NCI-H187 (cell line): ENCODE data around the gene SMC1B.
"Not testable (repeated sequence)": the region's sequence is repeated elsewhere in the genome, so short reads cannot be mapped to it uniquely, and the experiment has no call there.

Source experiments
- DNase-seq, 2 experiments: peaks; one replicate each; lab custom pipeline; 2025; lab: John Stamatoyannopoulos, UW

SMC1B gene

DNA sequence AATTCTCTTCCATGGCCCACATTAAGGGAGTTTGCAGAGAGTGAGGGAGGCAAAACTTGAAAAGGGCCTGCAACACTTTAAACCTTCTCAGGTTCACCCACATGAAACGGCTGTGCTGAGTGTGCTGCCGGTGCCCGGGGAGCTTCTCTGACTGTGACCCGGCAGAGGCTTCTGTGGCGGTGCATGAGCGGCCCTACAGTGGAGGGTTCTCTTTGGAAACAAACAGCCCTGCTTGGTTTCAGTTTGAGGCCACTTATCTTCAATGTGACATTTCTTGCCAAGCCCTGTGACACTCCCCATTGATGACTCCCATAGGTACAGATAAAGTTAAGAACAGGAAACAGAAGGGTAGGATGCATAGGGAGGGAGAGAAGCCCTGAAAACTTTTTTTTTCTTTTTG is 71.9 kb downstream of the SMC1B start:
- no peak for DNase-seq

- no peak for DNase-seq
These were observed 73.1 kb downstream of the SMC1B start for GRCh38 chr22:45340323-45340722.

DNA sequence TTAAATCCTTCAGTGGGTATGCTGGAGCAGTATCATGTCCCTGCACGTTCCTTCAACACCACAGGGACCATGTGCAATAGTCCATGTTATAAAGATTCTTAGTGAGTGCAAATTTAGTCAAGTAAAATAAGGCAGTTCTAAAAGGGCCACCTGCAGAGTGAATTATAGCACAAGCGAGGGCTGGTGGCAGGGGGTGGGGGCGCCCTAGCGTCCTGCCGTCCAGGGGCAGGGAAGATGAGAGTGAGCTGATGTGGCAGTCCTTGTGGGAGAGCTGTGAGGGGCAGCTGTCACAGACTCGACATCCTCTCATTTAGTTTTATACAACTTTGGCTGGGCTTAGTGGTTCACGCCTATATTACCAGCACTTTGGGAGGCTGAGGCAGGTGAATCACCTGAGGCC is 74.6 kb downstream of the SMC1B start:
- no peak for DNase-seq

DNA sequence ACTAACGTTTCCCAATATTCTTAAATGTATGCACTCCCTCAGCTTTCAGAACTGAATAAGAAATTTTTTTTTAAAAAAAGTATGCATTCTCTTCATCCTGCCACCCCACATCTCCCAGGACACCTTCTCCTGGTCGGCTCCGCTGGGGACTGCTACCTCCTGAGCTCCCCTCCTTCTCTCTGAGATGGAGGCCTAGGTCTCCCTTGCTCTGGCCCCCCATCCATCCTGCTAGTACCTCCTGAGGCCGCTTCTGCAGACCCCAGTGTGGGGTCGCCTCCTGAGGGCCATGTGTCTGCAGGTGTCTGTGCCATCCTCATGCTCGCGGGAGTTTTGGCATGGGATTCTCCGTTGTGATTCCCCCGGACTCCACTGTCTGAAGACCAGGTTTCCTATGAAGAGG is 75.9 kb downstream of the SMC1B start:
- no peak for DNase-seq

DNA sequence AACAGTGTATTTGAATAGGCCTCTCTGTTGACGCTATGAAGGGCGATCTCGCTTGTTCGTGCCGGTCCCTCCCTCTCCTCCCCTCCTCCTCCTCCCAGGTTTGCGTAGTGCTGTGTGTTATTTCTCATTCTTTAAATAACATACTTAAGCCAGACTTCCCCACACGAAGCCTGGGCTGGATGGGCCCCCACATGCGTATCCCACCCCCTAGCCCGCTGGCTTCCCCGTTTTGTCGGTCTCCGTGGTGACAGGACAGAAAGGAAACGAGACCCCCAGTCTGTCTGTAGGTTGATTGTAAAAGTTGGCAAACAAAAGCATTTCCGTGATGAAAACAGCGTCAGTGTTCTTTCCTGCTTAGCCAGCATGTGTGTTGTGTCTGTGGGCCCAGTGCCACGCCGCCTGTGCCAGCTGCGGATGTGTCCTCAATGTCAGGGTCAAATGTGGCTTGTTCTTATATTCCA is 76.4 kb downstream of the SMC1B start:
- DNase-seq, result no peak

DNA sequence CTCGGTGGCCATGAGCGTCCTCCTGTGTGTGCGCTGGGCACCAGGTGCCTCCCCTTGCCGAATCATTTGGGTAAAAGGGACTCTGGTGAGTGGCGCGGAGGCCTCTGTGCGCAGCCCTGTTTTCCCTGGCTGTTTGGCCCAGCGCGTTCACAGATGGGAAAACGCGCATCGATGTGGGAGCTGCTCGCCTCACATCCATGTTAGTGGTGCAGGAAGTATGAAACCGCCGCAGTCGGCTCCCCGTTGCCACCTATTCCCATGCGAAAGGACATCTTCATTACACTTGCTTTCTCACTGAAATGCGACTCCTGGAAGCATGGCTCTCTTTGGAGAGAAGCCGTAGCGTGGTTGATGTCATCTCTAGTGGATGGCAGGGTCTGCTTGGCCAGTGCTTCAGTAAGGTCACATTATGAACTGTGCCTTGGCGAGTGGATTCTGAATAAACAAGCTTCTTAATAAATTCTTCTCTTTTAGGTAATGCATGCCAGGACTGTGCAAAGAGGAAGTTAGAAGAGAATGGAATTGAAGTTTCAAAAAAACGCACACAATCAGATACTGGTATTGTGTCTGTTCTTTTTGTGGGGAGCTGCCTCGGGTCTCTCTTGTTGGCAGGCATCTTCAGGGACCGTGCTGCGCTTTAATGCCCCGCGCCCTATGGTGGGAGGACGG is 77.4 kb downstream of the SMC1B start:
- DNase-seq, result no peak

DNA sequence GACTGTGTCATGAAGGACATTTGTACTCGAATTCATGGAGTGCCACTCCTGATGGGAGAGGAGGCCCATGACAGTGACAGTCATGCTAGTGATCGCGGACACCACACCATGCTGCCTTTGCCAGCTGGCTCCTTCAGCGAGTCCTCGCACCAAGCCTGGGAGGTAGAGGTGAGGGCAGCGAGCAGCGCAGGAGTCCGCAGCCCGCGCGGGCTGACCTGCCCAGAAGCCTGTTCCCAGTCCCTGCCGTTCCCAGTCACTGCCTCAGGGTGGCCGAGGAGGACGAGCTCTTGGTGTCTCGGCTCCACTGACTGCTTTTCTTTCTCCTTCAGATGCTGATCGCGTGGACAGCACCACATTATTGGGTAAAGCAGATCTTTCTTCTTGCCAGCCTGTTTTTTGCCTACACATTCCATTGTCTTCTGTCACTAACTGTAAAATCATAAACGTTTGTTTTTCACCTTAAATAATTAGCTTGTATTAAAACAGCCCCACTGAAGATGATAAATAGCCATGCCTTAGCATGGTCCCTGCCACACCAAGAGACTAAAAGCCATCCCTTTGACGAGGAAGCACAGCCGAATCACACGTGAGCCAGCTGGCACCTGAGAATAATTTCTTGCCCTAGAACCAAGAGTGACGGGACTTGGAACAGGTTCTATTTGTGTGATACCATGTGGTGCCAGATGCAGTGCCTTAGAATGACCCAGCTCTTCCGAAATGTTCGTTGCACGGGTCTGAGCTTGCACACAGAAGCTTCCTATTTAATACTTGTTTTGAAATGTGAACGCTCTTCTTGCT is 78.2 kb downstream of the SMC1B start:
- no peak for DNase-seq

GRCh38 chr22:45334528-45334927 is 78.9 kb downstream of the SMC1B start:
- DNase-seq, result no peak

DNA sequence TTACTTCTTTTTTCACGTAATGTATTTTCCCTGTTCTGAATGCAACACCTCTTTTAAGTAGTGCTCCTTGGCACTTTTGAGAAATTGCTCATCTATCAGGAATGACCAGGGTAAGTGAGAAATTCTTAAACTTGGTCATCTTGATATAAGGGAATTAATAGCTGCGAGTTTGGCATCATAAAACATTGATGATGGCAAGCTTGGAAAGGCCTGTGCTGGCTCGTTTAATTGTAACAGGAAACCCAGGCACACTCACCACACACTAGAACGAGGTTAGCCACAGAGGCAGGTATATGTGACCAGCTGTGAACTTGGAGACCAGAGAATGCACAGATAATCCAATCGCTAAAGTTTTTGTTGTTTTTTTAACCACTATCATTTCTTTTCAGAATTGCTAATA is 79.3 kb downstream of the SMC1B start:
- no peak for DNase-seq

- DNase-seq, result no peak
These were observed 81.4 kb downstream of the SMC1B start for GRCh38 chr22:45332001-45332400.

DNA sequence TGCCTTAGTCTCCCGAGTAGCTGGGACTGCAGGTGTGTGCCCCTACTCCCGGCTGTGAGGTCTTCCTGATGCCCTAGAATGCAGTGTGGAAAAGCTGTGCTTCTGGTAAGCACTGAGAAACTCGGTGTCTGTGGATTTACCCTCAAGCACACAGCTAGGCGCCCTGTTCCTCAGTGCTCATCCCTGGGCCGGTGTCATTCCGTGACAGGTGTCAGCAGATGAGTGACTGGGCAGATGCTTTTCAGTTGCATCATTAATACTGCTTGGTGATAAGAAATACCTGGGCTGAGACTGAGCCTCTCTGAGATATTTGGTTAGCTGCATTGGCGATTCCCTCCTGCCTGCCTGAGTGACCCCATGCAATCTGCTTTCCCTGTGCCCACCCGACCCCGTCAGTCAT is 81.9 kb downstream of the SMC1B start:
- no peak for DNase-seq

- DNase-seq, result no peak
These were observed 82.9 kb downstream of the SMC1B start for GRCh38 chr22:45330548-45330947.

GRCh38 chr22:45329530-45329936 is 83.9 kb downstream of the SMC1B start:
- no peak for DNase-seq

- no peak for DNase-seq
These were observed 84.4 kb downstream of the SMC1B start for GRCh38 chr22:45328822-45329529.

DNA sequence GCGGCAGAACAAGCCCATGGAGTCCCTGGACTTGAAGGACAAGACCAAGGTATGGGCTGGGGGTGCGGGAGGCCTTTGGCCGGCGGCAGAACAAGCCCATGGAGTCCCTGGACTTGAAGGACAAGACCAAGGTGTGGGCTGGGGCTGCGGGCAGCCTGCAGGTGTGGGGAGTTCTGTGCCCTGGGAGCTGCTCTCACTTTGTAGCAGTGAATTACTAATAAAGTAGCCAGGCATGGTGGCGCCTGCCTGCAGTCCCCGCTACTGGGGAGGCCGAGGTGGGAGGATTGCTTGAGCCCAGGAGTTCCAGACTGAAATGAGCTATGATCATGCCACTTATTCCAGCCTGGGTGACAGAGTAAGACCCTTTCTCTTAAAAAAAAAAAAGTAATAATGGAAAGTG is 85.1 kb downstream of the SMC1B start:
- DNase-seq, result not testable (repeated sequence)

DNA sequence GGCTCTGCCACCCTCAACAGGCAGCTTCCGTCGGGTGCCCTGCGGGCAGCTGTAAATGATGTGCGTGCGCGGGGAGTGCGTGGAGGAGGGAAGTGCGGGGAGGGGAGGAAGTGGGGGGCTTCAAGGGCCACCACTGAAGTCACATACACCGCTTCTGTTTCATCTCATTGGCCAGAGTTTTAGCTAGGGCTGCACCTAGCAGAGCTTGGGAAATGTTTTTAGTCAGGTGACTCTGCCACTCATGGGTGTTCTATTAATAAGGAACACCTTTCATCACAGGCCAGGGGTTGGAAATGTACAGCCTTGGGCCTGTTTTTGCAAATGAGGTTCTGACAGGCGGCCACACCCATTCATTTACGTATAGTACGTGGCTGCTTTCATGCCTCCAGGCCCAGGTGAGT is 89.1 kb downstream of the SMC1B start:
- no peak for DNase-seq

DNA sequence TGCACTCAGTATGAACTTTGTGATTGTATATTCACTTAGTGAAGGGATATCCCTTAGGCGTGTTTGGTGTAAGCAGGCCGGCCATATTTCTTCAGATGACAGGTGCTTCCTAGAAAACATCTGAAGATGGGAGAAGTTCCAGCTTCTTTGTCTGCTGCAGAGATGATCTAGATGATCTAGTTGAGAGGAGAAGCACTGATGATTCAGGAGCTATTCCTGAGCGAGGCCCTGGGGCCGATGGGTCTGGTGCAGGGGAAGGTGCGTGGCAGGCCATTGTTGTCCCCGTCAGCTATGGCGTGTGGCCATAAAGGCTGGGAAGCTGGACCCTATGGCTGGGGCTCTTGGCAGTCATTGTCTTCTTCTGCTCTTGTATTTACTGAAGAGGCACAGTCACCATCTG is 89.7 kb downstream of the SMC1B start:
- no peak for DNase-seq

DNA sequence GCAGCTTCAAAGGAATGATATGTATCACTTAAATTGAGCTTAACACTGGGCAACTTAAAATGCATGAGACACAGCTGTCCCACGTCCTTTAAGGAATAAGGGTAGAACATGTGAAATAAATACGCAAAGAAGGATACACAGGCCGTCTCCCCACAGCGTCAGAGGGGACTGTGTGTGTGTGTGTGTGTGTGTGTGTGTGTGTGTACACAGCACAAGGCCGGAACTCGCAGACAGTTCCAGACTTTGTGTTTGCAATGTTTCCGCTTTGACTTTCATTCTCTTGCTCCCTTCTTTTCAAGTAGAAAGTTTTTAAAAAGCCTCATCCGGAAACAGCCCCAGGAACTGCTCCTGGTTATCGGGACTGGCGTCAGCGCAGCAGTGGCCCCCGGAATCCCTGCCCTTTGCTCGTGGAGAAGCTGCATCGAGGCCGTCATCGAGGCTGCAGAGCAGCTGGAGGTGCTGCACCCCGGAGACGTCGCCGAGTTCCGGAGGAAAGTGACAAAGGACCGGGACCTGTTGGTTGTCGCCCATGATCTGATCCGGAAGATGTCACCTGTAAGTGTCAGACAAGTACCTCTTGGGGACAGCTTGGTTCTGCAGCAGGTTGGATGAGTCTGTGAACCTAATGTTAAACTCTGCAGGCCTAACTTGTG is 90.4 kb downstream of the SMC1B start:
- DNase-seq, result no peak

- DNase-seq, result no peak
These were observed 91.6 kb downstream of the SMC1B start for GRCh38 chr22:45321827-45322226.

DNA sequence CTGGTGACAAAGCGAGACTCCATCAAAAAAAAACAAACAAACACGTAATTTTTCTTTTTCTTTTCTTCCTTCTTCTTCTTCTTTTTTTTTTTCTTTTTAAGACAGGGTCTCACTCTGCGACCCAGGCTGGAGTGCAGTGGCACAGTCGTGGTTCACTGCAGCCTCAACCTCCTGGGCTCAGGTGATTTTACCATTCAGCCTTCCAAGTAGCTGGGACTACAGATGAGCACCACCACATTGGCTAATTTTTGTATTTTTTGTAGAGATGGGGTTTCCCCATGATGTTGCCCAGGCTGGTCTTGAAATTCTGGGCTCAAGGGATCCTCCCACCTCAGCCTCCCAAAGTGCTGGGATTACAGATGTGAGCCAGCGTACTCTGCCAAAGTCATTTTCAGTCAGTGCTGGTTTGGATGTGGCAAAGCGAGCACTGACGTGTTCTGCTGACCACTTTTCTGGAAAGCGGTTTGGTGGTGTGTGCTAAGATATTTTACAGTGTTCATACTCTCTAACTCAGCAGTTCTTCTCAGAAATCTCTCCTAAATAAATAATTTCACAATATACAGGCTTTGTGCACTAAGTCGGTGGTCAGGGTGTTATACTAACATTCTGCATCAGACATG is 92.9 kb downstream of the SMC1B start:
- no peak for DNase-seq

DNA sequence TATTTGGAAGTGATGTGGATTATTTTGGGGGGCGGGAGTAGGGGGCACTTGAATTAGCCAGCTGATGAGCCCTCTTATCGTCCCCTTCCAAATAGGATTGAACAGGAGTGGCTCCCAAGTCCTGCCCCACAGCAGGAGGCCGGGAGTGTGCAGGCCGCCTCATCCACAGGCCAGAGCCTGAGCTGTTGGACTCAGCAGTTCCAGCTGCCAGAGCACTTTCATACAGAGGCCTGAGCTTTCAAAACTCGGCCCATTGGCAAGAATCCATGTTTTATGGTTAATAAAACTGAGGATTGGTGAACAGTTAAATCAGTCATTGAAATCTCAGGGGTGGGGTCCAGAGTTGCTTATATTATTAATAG is 94.1 kb downstream of the SMC1B start:
- no peak for DNase-seq
